Renal cortex interstitium (tissue), 15 donors: ENCODE data around the gene KLRF2. TPM values are rescaled to one million over a fixed set of nuclear protein-coding genes. Genes with fewer than 3 reads are reported as not detected.
A peak's percentile ranks its signal among the peaks of the same experiment; 100 is the strongest.
"Not testable (repeated sequence)": the region's sequence is repeated elsewhere in the genome, so short reads cannot be mapped to it uniquely, and the experiment has no call there.

Experiments
- DNase-seq, 11 donors: peaks; one replicate each; pipeline ENCODE4 v3.0.0-alpha.2; 2013; ENCODE audit warnings: low read depth in 9 of 11, low spot score in 4 of 11; ENCODE audit errors: extremely low read depth in 1 of 11
- long read RNA-seq, 16 experiments: transcript quantifications; one replicate each; lab custom pipeline, GENCODE V29; 2026
- polyA plus RNA-seq, 3 donors: library from polyadenylated mRNA; unstranded; fragments of 120-200 nt; gene quantifications; one replicate each; pipeline ENCODE4 v1.2.1, GENCODE V29; 2013; ENCODE audit not compliant: insufficient read length in 3 of 3

KLRF2 gene
- polyA plus RNA-seq: not detected
- long read RNA-seq, donor 1: 0 reads
- long read RNA-seq, donor 2: 0 reads
- long read RNA-seq, donor 3: 0 reads
- long read RNA-seq, donor 4: 0 reads
- long read RNA-seq, donor 5: 0 reads
- long read RNA-seq, donor 6: 0 reads
- long read RNA-seq, donor 7: 0 reads
- long read RNA-seq, donor 8: 0 reads
- long read RNA-seq, donor 9: 0 reads
- long read RNA-seq, donor 10: 0 reads
- long read RNA-seq, donor 11: 0 reads
- long read RNA-seq, donor 12: 0 reads
- long read RNA-seq, donor 13: 0 reads
- long read RNA-seq, donor 14: 0 reads
- long read RNA-seq, donor 15: 0 reads
- long read RNA-seq, donor 16: 0 reads

DNA sequence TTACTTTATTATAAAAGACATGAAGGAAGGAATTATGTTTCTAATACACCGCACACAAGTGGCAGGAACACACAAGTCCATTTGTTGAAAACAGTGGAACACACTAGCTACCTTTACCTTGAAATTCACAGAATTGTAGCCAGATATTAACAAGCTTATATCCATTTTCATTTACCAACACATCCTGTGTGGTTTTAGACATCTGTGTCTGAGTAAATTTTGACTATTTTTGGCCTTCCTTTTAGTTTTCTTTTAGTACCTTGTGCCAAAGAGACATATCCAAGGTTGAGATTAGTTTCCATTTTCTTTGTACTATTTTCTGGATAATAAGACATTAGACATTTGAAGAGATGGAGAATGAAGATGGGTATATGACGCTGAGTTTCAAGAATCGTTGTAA lies at the start of gene KLRF2:
Gene KLRF2, plus strand, starts transcription at position 244 of the 400 bp plus-strand sequence. Its CDS starts 107 bp downstream, at position 351.
- DNase-seq: no peak

- no peak for DNase-seq
These were observed 49.6 kb upstream of the KLRF2 start for GRCh38 chr12:9831720-9832119.

- DNase-seq: no peak
These were observed 37.9 kb upstream of the KLRF2 start for GRCh38 chr12:9843407-9843806.

GRCh38 chr12:9848899-9849298 lies 32.4 kb upstream of the KLRF2 start:
- no peak for DNase-seq

GRCh38 chr12:9851050-9851449 lies 30.2 kb upstream of the KLRF2 start:
- no peak for DNase-seq

GRCh38 chr12:9851927-9852326 lies 29.4 kb upstream of the KLRF2 start:
- DNase-seq: no peak

- DNase-seq: no peak
These were observed 25.1 kb upstream of the KLRF2 start for GRCh38 chr12:9856151-9856550.

DNA sequence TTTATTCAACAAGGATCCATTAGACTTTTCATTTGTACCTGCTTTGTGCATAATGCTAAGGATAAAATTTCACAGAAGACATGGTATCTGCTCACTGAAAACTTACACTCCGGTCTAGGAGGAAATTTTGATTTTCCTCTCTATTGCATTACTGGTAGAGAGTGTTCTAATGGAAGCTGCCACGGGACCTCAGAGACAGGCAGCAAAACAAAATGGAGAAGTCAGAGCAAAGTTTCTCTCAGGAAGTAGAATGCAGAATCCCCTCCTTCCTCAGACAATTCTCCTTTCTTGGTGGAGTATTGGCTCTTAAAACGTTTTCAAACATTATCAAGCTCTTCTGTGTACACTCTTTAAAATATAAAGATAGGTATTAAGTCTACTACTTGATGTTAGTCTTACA lies 24.4 kb upstream of the KLRF2 start:
- no peak for DNase-seq

DNA sequence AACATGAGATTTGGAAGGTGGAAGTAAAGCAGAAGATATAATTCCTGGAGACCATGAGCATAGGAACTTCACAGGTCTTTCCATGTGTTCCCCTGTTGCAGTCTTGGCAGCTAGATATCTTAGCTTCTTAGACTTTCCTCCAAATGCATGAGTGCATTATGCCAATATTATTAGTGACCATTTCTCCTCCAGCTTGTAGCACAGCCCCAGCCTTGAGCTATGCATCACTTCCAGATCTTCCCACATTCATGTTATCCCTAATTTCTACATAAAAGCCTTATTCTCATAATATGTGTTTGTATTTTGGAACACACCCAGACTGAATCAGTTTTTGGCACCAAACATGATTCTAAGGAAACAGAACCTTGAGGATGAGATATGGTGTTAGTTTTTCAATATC lies 23.2 kb upstream of the KLRF2 start:
- no peak for DNase-seq

- DNase-seq: no peak
These were observed 16.2 kb upstream of the KLRF2 start for GRCh38 chr12:9864913-9865675.

- DNase-seq: no peak
These were observed 14.4 kb upstream of the KLRF2 start for GRCh38 chr12:9866860-9867269.

- DNase-seq: no peak
These were observed 13.8 kb upstream of the KLRF2 start for GRCh38 chr12:9867531-9867930.

DNA sequence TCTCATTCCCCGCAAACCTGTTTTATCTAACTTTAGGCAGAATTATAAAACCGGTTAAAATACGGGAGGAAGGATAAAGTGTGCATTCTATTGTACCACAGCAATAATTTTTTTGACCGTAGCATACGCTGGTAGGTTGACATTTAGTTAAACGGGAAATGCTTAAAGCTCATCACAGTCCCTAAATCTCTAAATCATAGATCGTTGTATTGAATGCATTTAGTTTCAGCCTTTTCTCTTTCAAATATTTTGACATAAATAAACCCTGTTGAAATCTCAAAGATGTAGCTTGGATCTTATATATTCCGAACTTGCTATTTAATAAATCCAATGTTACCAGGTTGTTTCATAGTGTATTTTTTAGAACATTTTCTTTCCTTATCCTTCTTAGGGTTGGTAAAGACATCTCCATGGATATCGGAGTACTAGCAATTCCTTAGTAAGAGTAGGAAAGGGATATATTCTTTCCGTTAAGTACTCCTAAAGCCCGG lies 12.9 kb upstream of the KLRF2 start:
- DNase-seq: no peak

DNA sequence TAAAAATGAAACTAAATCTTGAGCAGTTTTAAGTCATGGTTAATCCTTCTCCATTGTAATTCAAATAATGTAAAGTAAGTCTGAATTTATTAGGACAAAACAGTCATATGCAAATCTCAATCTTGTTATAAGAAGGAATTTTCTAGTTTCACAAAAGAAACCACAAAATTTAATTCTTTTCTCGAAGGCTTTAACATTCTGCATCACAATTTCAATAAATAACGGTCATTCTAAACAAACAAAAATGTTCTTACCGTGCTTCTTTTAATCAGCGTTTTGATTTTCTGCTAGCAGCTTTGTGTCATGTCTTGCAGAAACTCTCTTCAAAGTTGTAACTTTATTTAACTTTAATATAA lies 12.4 kb upstream of the KLRF2 start:
- DNase-seq: no peak

- peak in 3 of 11 donors; percentile 2 to 3 (median 2) for DNase-seq
These were observed 11.8 kb upstream of the KLRF2 start, which contains the start of gene CLEC2B for GRCh38 chr12:9869307-9870161. Gene CLEC2B, minus strand, starts transcription at chr12:9869354.

DNA sequence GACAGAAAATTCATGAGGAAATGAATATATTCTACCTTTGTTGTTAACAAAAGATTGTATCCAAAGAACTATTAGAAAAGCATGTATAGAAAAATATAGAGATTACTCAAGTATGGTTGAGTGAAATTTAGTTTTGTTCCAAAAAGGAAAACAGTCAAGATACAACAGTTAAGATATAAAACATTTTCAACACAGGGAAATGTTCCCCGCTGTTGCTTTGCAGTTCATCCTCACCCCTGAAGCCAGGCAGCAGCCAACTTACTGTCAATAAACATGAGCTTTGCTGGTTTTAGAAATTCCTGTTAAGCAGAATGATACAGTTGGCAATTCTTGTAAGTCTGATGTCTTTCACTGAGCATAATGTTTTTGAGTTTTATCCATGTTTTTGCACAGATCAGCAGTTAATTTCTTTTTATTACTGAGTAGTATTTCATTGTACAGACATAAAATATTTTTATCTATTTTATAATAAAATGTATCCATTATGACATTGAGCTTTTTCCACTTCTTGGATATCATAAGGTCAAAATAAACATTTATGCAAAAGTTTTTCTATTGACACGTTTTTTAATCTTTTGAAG lies 10.9 kb upstream of the KLRF2 start:
- DNase-seq: no peak

DNA sequence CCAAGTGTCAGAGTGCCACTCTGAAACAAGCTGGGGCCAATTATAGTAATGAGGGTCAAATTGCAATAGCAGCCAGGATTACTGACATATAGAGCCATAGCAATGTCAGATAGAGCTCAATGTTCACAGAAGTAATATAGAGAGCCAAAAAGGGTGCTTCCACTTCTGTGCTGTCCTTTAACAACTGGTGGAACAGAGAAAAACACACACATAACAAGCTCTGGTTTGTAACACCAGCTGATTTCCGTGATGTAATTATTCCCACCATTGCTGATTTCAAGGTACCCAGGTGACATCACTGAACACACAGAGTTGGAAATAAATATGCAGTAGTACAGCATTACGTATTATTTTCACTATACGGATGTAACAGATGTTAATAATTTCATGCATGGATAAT lies 9.1 kb upstream of the KLRF2 start:
- DNase-seq: no peak

DNA sequence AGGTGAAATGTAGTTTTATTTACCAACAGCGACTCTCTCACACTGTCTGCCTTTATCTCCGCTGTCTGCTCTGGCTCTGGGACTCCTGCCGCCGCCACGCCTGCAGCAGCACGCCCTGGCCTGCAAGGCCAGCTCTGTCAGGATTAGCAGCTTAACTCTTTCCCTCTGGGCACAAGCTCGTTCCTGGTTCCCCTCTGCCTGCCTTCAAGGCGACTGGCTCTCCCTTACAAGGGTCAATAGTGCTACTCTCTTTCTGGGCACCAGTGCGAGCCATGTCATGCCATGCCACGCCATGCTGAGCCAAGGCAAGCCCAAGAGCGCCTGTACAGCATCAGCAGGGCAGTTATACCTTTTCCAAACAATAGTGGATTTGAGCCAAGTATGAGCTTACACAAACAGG lies 8.5 kb upstream of the KLRF2 start:
- no peak for DNase-seq

DNA sequence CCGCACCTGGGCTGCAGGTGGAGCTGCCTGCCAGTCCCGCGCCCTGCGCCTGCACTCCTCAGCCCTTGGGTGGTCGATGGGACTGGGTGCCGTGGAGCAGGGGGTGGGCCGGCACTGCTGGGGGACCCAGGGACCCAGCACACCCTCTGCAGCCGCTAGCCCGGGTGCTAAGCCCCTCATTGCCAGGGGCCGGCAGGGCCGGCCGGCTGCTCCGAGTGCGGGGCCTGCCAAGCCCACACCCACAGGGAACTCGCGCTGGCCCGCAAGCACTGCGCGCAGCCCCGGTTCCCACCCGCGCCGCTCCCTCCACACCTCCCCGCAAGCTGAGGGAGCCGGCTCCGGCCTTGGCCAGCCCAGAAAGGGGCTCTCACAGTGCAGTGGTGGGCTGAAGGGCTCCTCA lies 5.2 kb upstream of the KLRF2 start:
- DNase-seq: not testable (repeated sequence)
